Vagina (tissue), 2 donors: Measurements from ENCODE around the gene MTCH1. TPM values are rescaled to one million over a fixed set of nuclear protein-coding genes. Genes with fewer than 3 reads are reported as not detected.
"Not testable (repeated sequence)": the region's sequence is repeated elsewhere in the genome, so short reads cannot be mapped to it uniquely, and the experiment has no call there.

Experiments
- DNase-seq, 2 donors: peaks; one replicate each; pipeline ENCODE4 v3.0.0-alpha.2; 2017; ENCODE audit errors: extremely low spot score in 2 of 2
- H3K27ac ChIP-seq: fragments of 200-600 bp; sonication (generic); one replicate; pipeline ENCODE4 v1.5.1; 2019
- H3K27me3 ChIP-seq: fragments of 200-600 bp; sonication (generic); one replicate; pipeline ENCODE4 v1.5.1; 2019
- H3K36me3 ChIP-seq, 2 donors: fragments of 200-600 bp; sonication (generic); one replicate each; pipeline ENCODE4 v1.5.1; 2017 to 2019
- H3K4me1 ChIP-seq: fragments of 200-600 bp; sonication (generic); one replicate; pipeline ENCODE4 v1.5.1; 2019
- H3K4me3 ChIP-seq, 2 donors: fragments of 200-600 bp; sonication (generic); 1 replicate in 1 of 2; 2 replicates in 1 of 2; pipeline ENCODE4 v1.5.1; 2016 to 2019
- H3K9me3 ChIP-seq: fragments of 200-600 bp; sonication (generic); one replicate; pipeline ENCODE4 v1.5.1; 2019
- CTCF ChIP-seq, 3 experiments: fragments of 450-650 bp in 2 of 3; fragments of 200-600 bp in 1 of 3; sonication (generic) in 1 of 3; IDR thresholded peaks; one replicate each; pipeline ENCODE4 v1.5.1; 2017 to 2019; ENCODE audit warnings: antibody characterized with exemption in 3 of 3, mild to moderate bottlenecking in 2 of 3, moderate library complexity in 2 of 3
- POLR2A ChIP-seq, 2 donors: fragments of 450-650 bp; IDR thresholded peaks; one replicate each; pipeline ENCODE4 v1.6.1; 2017; ENCODE audit warnings: antibody characterized with exemption in 2 of 2, mild to moderate bottlenecking in 2 of 2, moderate library complexity in 2 of 2
- POLR2AphosphoS5 ChIP-seq, 2 donors: sonication (generic); formaldehyde crosslinking; IDR thresholded peaks; one replicate each; pipeline ENCODE4 v1.9.0; 2017; ENCODE audit warnings: antibody characterized with exemption in 2 of 2, mild to moderate bottlenecking in 2 of 2, low read depth in 1 of 2; ENCODE audit not compliant: insufficient read depth in 1 of 2
- intact Hi-C: fragments of 100-400 bp; cut with DNase I; formaldehyde crosslinking; loops from one replicate; pipeline ENCODE4 v1.15.1; 2023
- total RNA-seq: library from RNA; depleted of rRNA; stranded (reverse); fragments of >200 nt; gene quantifications from one replicate; pipeline ENCODE4 v1.2.3, GENCODE V29; 2016

Gene MTCH1
- total RNA-seq, 1 donor from 2014 or later = 233 TPM

DNA sequence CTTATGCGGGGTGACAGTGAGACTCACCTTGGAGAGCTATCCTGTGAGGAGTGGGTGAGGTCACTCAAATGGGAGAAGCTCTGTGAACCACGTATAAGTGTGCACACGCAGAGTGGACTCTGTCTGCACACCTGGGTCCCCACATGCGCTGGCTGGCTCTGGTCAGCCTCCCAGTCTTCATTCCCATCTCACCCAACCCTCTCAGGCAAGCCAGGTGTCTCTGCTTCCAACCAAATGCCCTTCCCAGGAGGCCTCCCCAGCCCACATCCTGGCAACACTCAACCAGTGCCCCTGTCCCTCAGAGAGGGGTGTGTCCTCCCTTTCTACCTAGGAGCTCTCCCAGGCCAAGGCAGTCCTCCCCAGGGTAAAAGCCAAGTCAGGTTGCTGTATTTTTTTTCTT lies 39.5 kb downstream of the MTCH1 start:
- Histone ChIP-seq H3K9me3 (no peaks in the 10 kb centered on the region), H3K36me3 (no peaks in the 10 kb centered on the region), H3K27ac (no peak overlapping the region), H3K4me3 (no peak overlapping the region), H3K27me3 (no peaks in the 10 kb centered on the region), H3K4me1 (no peaks in the 10 kb centered on the region)
- intact Hi-C loops = no loop called here
- DNase-seq = no peak
- TF ChIP-seq POLR2A (IDR thresholded peaks at IDR 0.05) (no peak), POLR2AphosphoS5 (IDR thresholded peaks at IDR 0.05; ENCODE audit: insufficient read depth in 1 of 2, low read depth in 1 of 2) (no peak), CTCF (IDR thresholded peaks at IDR 0.05) (no peak)

DNA sequence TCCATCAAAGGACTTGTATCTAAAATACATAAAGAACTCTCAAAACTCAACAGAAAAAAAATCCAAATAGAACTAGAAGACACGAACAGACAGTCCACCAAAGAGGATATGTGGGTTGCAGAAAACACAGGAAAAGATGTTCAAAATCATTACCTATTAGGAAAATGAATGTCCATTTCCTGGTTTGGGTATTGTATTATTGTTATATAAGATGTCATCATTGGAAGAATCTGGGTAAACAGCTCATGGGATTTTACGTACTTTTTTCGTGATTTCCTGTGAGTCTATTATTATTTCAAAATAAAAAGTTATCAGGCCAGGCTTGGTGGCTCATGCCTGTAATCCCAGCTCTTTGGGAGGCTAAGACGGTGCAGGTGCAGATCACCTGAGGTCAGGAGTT lies 40.7 kb downstream of the MTCH1 start:
- Histone ChIP-seq H3K4me3 (no peak overlapping the region), H3K4me1 (no peaks in the 10 kb centered on the region), H3K36me3 (no peaks in the 10 kb centered on the region), H3K27me3 (no peaks in the 10 kb centered on the region), H3K9me3 (no peaks in the 10 kb centered on the region), H3K27ac (no peak overlapping the region)
- intact Hi-C loops = no loop called here
- TF ChIP-seq CTCF (IDR thresholded peaks at IDR 0.05) (no peak), POLR2AphosphoS5 (IDR thresholded peaks at IDR 0.05; ENCODE audit: insufficient read depth in 1 of 2, low read depth in 1 of 2) (no peak), POLR2A (IDR thresholded peaks at IDR 0.05) (no peak)
- no peak for DNase-seq

DNA sequence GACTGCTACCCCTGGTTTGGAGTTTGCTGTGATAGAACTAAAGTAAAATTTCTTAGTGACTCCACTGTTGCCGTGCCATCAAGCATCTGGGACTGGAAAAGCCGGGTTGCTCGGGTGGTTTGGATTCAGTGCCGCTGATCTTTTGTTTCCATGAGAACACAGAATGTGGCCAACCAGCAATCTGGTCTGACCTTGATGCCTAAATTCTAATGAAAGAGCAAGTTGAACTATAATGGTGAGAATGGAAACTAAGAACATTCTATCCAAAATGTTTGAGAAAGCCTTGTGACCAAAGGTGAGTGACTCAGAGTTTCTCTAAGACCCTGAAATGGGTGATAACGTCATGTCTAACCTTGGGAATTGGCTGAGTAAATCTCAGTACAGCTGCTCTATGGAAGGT lies 41.3 kb downstream of the MTCH1 start:
- intact Hi-C loops = no loop called here
- no peak overlapping the region for H3K4me3 ChIP-seq
- no peaks in the 10 kb centered on the region for H3K27me3 ChIP-seq
- TF ChIP-seq POLR2AphosphoS5 (IDR thresholded peaks at IDR 0.05; ENCODE audit: insufficient read depth in 1 of 2, low read depth in 1 of 2) (no peak), CTCF (IDR thresholded peaks at IDR 0.05) (no peak), POLR2A (IDR thresholded peaks at IDR 0.05) (no peak)
- no peak overlapping the region for H3K27ac ChIP-seq
- no peaks in the 10 kb centered on the region for H3K9me3 ChIP-seq
- no peaks in the 10 kb centered on the region for H3K4me1 ChIP-seq
- no peak for DNase-seq
- H3K36me3 ChIP-seq = no peaks in the 10 kb centered on the region

DNA sequence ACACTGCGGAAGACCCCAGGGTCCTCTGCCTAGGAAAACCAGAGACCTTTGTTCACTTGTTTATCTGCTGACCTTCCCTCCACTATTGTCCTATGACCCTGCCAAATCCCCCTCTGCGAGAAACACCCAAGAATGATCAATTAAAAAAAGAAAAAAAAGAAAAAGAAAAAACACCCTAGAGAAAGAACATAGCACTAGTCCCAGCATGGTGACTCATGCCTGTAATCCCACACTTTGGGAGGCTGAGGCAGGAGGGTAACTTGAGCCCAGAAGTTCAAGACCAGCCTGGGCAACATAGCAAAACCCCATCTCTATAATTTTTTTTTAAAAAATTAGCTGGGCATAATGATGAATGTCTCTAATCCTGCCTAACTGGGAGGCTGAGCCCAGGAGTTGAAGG lies 43.7 kb downstream of the MTCH1 start:
- H3K4me1 ChIP-seq, intact Hi-C loops, H3K27ac ChIP-seq, H3K4me3 ChIP-seq, H3K36me3 ChIP-seq, H3K27me3 ChIP-seq, DNase-seq, H3K9me3 ChIP-seq: not testable (repeated sequence)

DNA sequence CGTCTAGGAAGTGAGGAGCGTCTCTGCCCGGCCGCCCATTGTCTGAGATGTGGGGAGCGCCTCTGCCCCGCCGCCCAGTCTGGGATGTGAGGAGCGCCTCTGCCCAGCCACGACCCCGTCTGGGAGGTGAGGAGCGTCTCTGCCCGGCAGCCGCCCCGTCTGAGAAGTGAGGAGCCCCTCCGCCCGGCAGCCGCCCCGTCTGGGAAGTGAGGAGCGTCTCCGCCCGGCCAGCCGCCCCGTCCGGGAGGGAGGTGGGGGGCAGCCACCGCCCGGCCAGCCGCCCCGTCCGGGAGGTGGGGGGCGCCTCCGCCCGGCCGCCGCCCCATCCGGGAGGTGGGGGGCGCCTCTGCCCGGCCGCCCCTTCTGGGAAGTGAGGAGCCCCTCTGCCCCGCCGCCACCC lies 44.4 kb downstream of the MTCH1 start:
- H3K4me3 ChIP-seq, H3K36me3 ChIP-seq, H3K9me3 ChIP-seq, H3K27ac ChIP-seq, intact Hi-C loops, H3K27me3 ChIP-seq, DNase-seq, H3K4me1 ChIP-seq: not testable (repeated sequence)

GRCh38 chr6:36940027-36940426 lies 46.0 kb downstream of the MTCH1 start:
- TF ChIP-seq CTCF (IDR thresholded peaks at IDR 0.05) (no peak), POLR2AphosphoS5 (IDR thresholded peaks at IDR 0.05; ENCODE audit: insufficient read depth in 1 of 2, low read depth in 1 of 2) (no peak), POLR2A (IDR thresholded peaks at IDR 0.05) (no peak)
- no peak for DNase-seq
- Histone ChIP-seq H3K9me3 (no peaks in the 10 kb centered on the region), H3K27ac (no peak overlapping the region), H3K27me3 (no peaks in the 10 kb centered on the region), H3K4me1 (no peaks in the 10 kb centered on the region), H3K4me3 (no peak overlapping the region), H3K36me3 (no peaks in the 10 kb centered on the region)
- intact Hi-C loops = no loop called here

DNA sequence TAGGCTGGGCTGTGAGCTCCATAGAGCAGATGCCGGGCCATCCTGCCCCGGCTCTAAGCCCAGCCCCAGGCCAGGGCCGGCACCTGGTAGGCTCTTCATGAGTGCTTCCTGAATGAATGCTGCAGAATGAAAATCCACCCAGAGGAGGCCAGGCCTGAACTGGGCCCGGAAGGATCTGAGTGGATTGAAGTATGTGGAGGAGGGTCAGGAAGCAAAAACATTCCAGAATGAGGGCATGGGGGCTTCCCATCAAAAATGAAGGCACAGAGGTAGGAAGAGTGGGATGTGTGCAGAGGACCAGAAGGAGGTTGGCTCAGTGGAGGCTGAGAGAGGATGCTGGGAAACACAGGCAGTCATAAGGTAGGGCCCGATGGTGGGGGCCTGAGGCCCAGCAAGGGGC lies 47.0 kb downstream of the MTCH1 start:
- H3K36me3 ChIP-seq, intact Hi-C loops, H3K27me3 ChIP-seq, DNase-seq, H3K4me1 ChIP-seq, H3K27ac ChIP-seq, H3K4me3 ChIP-seq, H3K9me3 ChIP-seq: not testable (repeated sequence)
